Loucy (cell line): Measurements from ENCODE around the gene ITGB4.

Experiments
- H2AFZ ChIP-seq: fragments of 200-600 bp; sonication (generic); 2 replicates; pipeline ENCODE4 v1.6.0; 2016; ENCODE audit warnings: antibody characterized with exemption, mild to moderate bottlenecking, low read length, moderate library complexity
- H3F3A ChIP-seq: fragments of 200-600 bp; 2 replicates; pipeline ENCODE4 v1.6.0; 2016; ENCODE audit warnings: antibody characterized with exemption, low read depth, mild to moderate bottlenecking
- H3K27me3 ChIP-seq: fragments of 200-600 bp; sonication (generic); 2 replicates; pipeline ENCODE4 v1.6.1; 2014; ENCODE audit warnings: low read length, mild to moderate bottlenecking; ENCODE audit not compliant: insufficient read depth, poor library complexity, severe bottlenecking
- H3K36me3 ChIP-seq: fragments of 200-600 bp; sonication (generic); 2 replicates; pipeline ENCODE4 v1.6.1; 2016; ENCODE audit warnings: low read length; ENCODE audit not compliant: insufficient read depth
- H3K4me1 ChIP-seq: fragments of 200-600 bp; sonication (generic); 2 replicates; pipeline ENCODE4 v1.5.1; 2014; ENCODE audit warnings: low read length, mild to moderate bottlenecking; ENCODE audit not compliant: insufficient read depth, poor library complexity, severe bottlenecking
- H3K4me2 ChIP-seq: fragments of 200-600 bp; sonication (generic); 2 replicates; pipeline ENCODE4 v1.6.0; 2014; ENCODE audit warnings: antibody characterized with exemption, low read length, low read depth, mild to moderate bottlenecking; ENCODE audit not compliant: poor library complexity, severe bottlenecking
- H3K4me3 ChIP-seq: fragments of 200-600 bp; sonication (generic); 2 replicates; pipeline ENCODE4 v1.5.1; 2014; ENCODE audit warnings: low read length, mild to moderate bottlenecking, mixed read lengths; ENCODE audit not compliant: poor library complexity, severe bottlenecking
- H3K79me2 ChIP-seq: fragments of 200-600 bp; sonication (generic); 2 replicates; pipeline ENCODE4 v1.6.1; 2014; ENCODE audit warnings: low read length; ENCODE audit not compliant: insufficient read depth
- H3K9ac ChIP-seq: fragments of 200-600 bp; sonication (generic); 2 replicates; pipeline ENCODE4 v1.6.0; 2014; ENCODE audit warnings: mild to moderate bottlenecking, low read depth, low read length, moderate library complexity; ENCODE audit not compliant: poor library complexity, severe bottlenecking
- H3K9me2 ChIP-seq: fragments of 200-600 bp; sonication (generic); replicated peaks from 2 replicates; pipeline ENCODE4 v1.6.1; 2016; ENCODE audit warnings: low read depth, low read length, mixed read lengths
- H3K9me3 ChIP-seq: fragments of 200-600 bp; sonication (generic); 2 replicates; pipeline ENCODE4 v1.6.1; 2014; ENCODE audit warnings: mild to moderate bottlenecking, antibody characterized with exemption, low read length, low read depth; ENCODE audit not compliant: insufficient read depth
- H4K20me1 ChIP-seq: fragments of 200-600 bp; sonication (generic); 2 replicates; pipeline ENCODE4 v1.6.0; 2014; ENCODE audit warnings: antibody characterized with exemption, low read length, mild to moderate bottlenecking; ENCODE audit not compliant: insufficient read depth, poor library complexity, severe bottlenecking
- EZH2phosphoT487 ChIP-seq: fragments of 200-600 bp; IDR thresholded peaks from 2 replicates; pipeline ENCODE4 v1.6.1; 2018; ENCODE audit warnings: antibody characterized with exemption, mild to moderate bottlenecking, moderate library complexity, borderline replicate concordance
- TF ChIP-seq, protein P1 (sequence below): fragments of 200-600 bp; sonication (generic); conservative IDR thresholded peaks from 2 replicates; pipeline ENCODE4 v1.5.1; 2014; ENCODE audit warnings: mild to moderate bottlenecking, antibody characterized with exemption, low read length

ITGB4 gene

DNA sequence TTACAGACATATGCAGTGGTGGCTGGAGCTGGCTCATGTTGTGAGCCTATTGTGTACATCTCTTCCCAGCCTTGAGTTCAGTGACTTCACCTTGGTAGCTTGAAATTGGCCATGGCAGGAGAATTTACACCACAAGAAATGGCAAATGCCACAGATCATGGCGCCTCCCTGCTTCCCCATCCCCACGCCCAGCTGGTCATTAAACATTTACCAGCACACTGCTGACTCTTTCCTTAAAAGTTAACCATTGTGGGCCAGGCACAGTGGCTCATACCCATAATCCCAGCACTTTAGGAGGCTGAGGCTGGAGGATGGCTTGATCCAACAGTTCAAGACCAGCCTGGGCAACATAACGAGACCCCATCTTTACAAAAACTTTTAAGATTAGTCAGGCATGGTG is 22.6 kb upstream of the ITGB4 start:
- H3K36me3 ChIP-seq: peaks cover 96% of the 10 kb centered on the region; the same call in 1 of the 2 replicates
- H3K9ac ChIP-seq: no peak overlapping the region

DNA sequence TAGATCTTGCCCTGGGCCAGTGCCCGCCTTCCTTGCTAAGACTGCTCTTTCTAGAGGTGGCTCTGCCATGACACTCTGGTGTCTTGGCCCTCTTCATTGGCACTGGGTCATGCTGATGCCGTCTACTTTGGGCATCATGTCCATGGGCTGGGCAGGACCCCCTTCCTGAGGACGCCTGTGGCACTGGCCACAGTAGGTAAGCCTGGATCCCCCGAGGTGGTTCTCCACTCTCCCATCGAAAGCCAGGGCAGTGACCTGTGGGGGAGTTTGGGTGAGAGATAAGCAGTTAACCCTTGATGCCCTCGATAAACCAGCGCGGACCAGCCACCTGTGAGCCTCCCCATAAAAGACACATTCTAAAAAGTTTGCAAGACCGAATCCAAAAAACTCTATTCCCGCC is 20.0 kb upstream of the ITGB4 start:
- TF ChIP-seq EZH2phosphoT487: no peak
- TF ChIP-seq, protein P1, sequence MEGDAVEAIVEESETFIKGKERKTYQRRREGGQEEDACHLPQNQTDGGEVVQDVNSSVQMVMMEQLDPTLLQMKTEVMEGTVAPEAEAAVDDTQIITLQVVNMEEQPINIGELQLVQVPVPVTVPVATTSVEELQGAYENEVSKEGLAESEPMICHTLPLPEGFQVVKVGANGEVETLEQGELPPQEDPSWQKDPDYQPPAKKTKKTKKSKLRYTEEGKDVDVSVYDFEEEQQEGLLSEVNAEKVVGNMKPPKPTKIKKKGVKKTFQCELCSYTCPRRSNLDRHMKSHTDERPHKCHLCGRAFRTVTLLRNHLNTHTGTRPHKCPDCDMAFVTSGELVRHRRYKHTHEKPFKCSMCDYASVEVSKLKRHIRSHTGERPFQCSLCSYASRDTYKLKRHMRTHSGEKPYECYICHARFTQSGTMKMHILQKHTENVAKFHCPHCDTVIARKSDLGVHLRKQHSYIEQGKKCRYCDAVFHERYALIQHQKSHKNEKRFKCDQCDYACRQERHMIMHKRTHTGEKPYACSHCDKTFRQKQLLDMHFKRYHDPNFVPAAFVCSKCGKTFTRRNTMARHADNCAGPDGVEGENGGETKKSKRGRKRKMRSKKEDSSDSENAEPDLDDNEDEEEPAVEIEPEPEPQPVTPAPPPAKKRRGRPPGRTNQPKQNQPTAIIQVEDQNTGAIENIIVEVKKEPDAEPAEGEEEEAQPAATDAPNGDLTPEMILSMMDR: no peak
- H3K4me1 ChIP-seq: no peaks in the 10 kb centered on the region
- H4K20me1 ChIP-seq: peaks cover 4% of the 10 kb centered on the region
- H3K9me2 ChIP-seq: no peaks in the 10 kb centered on the region
- no peaks in the 10 kb centered on the region for H3K79me2 ChIP-seq
- no peak overlapping the region for H3K9ac ChIP-seq
- no peak overlapping the region for H2AFZ ChIP-seq
- peaks cover 99% of the 10 kb centered on the region; the same call in 1 of the 2 replicates for H3K36me3 ChIP-seq
- H3F3A ChIP-seq: no peaks in the 10 kb centered on the region
- no peak overlapping the region for H3K4me3 ChIP-seq
- H3K4me2 ChIP-seq: no peak overlapping the region
- no peaks in the 10 kb centered on the region for H3K9me3 ChIP-seq
- H3K27me3 ChIP-seq: no peaks in the 10 kb centered on the region

More for the DNA sequence above, 22.6 kb upstream of the ITGB4 start:
- no peak overlapping the region for H3K4me3 ChIP-seq
- H3K4me2 ChIP-seq: no peak overlapping the region
- no peaks in the 10 kb centered on the region for H3K9me2 ChIP-seq
- no peak overlapping the region for H2AFZ ChIP-seq
- H3K9me3 ChIP-seq: no peaks in the 10 kb centered on the region
- TF ChIP-seq EZH2phosphoT487: no peak
- TF ChIP-seq, protein P1: no peak
- no peaks in the 10 kb centered on the region for H3F3A ChIP-seq
- no peaks in the 10 kb centered on the region for H3K27me3 ChIP-seq
- peaks cover 4% of the 10 kb centered on the region for H4K20me1 ChIP-seq
- H3K79me2 ChIP-seq: peaks cover under 1% of the 10 kb centered on the region; the same call in 1 of the 2 replicates
- H3K4me1 ChIP-seq: no peaks in the 10 kb centered on the region

DNA sequence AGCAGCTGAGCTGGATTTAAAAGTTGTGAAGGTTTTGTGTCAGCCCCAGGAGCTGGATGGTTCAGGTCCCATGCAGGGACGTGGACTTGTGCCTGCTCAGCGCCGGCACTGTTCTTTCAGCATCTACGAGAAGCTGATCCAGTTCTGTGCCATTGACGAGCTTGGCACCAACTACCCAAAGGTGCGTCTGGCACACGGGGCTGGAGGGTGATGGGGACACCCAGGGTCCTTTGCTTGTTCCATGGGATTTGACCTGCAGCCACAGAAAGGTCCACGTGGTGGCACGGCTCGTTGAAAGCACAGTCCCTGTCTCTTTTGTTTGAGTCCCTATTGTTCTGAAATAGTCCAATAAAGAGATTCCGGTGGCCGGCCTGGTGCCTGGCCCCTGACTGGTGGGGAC is 18.1 kb upstream of the ITGB4 start:
- no peak overlapping the region for H3K4me2 ChIP-seq
- H3K36me3 ChIP-seq: peaks cover 99% of the 10 kb centered on the region
- H3K4me3 ChIP-seq: no peak overlapping the region
- H3K9ac ChIP-seq: no peak overlapping the region
- no peaks in the 10 kb centered on the region for H3K27me3 ChIP-seq
- no peaks in the 10 kb centered on the region for H3K4me1 ChIP-seq
- H3K9me2 ChIP-seq: no peaks in the 10 kb centered on the region
- H2AFZ ChIP-seq: no peak overlapping the region
- no peaks in the 10 kb centered on the region for H3K79me2 ChIP-seq
- H3F3A ChIP-seq: no peaks in the 10 kb centered on the region
- H3K9me3 ChIP-seq: no peaks in the 10 kb centered on the region
- TF ChIP-seq, protein P1: no peak
- TF ChIP-seq EZH2phosphoT487: no peak
- H4K20me1 ChIP-seq: no peaks in the 10 kb centered on the region
